Measurements from ENCODE around the gene SCG2.

Gene SCG2

GRCh38 chr2:223566396-223566795 is 35.8 kb downstream of the SCG2 start:
- no peak for DNase-seq

GRCh38 chr2:223563462-223563861 is 38.7 kb downstream of the SCG2 start:
- no peak for DNase-seq

- DNase-seq, result no peak
These were observed 40.1 kb downstream of the SCG2 start for GRCh38 chr2:223562078-223562477.

- no peak for DNase-seq
These were observed 41.3 kb downstream of the SCG2 start for GRCh38 chr2:223560749-223561435.

GRCh38 chr2:223558970-223559369 is 43.2 kb downstream of the SCG2 start:
- no peak for DNase-seq

GRCh38 chr2:223554923-223555322 is 47.2 kb downstream of the SCG2 start:
- no peak for DNase-seq

- DNase-seq, result no peak
These were observed 52.9 kb downstream of the SCG2 start for GRCh38 chr2:223549215-223549614.

GRCh38 chr2:223548194-223548593 is 54.0 kb downstream of the SCG2 start:
- DNase-seq, result no peak
